Measurements from ENCODE around the gene GIT1. TPM values are rescaled to one million over a fixed set of nuclear protein-coding genes. Genes with fewer than 3 reads are reported as not detected.

The GIT1 gene
- total RNA-seq, 3 donors from 2014 or later, result 28.5 to 41.3 (median 31.2) TPM

GRCh38 chr17:29627951-29628350 lies 38.5 kb upstream of the GIT1 start:
- Histone ChIP-seq H3K9me3 (no peaks in the 10 kb centered on the region), H3K27me3 (no peaks in the 10 kb centered on the region), H3K36me3 (no peaks in the 10 kb centered on the region), H3K4me3 (no peak overlapping the region), H3K27ac (no peak overlapping the region), H3K4me1 (no peaks in the 10 kb centered on the region)
- TF ChIP-seq POLR2AphosphoS5 (IDR thresholded peaks at IDR 0.05), result no peak
- TF ChIP-seq POLR2A (IDR thresholded peaks at IDR 0.05), result no peak
- no peak for TF ChIP-seq CTCF (IDR thresholded peaks at IDR 0.05)
- DNase-seq (ENCODE audit: low spot score in 2 of 2), result no peak
- intact Hi-C loops (cut with DNase I; ENCODE audit: low total_unique reads), result no loop called here

GRCh38 chr17:29625037-29625750 lies 35.7 kb upstream of the GIT1 start:
- Histone ChIP-seq H3K9me3 (no peaks in the 10 kb centered on the region), H3K27ac (no peak overlapping the region), H3K4me1 (no peaks in the 10 kb centered on the region), H3K4me3 (no peak overlapping the region), H3K36me3 (no peaks in the 10 kb centered on the region), H3K27me3 (no peaks in the 10 kb centered on the region)
- intact Hi-C loops (cut with DNase I; ENCODE audit: low total_unique reads), result no loop called here
- TF ChIP-seq POLR2A (IDR thresholded peaks at IDR 0.05) (no peak), POLR2AphosphoS5 (IDR thresholded peaks at IDR 0.05) (no peak), CTCF (IDR thresholded peaks at IDR 0.05) (no peak)
- DNase-seq (ENCODE audit: low spot score in 2 of 2), result no peak

- DNase-seq (ENCODE audit: low spot score in 2 of 2), result no peak
- Histone ChIP-seq H3K4me1 (no peaks in the 10 kb centered on the region), H3K27me3 (no peaks in the 10 kb centered on the region), H3K36me3 (no peaks in the 10 kb centered on the region), H3K4me3 (no peak overlapping the region), H3K9me3 (no peaks in the 10 kb centered on the region), H3K27ac (no peak overlapping the region)
- intact Hi-C loops (cut with DNase I; ENCODE audit: low total_unique reads), result no loop called here
- TF ChIP-seq CTCF (IDR thresholded peaks at IDR 0.05) (no peak), POLR2AphosphoS5 (IDR thresholded peaks at IDR 0.05) (no peak), POLR2A (IDR thresholded peaks at IDR 0.05) (no peak)
Observed at GRCh38 chr17:29624586-29624985, 35.1 kb upstream of the GIT1 start.

GRCh38 chr17:29623283-29623647 lies 33.8 kb upstream of the GIT1 start:
- intact Hi-C loops (cut with DNase I; ENCODE audit: low total_unique reads), result no loop called here
- Histone ChIP-seq H3K36me3 (no peaks in the 10 kb centered on the region), H3K4me3 (peak overlapping the region; percentile 67 to 69 (median 69))

More at GRCh38 chr17:29623283-29623647, 33.8 kb upstream of the GIT1 start:
- Histone ChIP-seq H3K27me3 (no peaks in the 10 kb centered on the region), H3K4me1 (no peaks in the 10 kb centered on the region), H3K27ac (no peak overlapping the region), H3K9me3 (no peaks in the 10 kb centered on the region)
- DNase-seq (ENCODE audit: low spot score in 2 of 2), result no peak
- TF ChIP-seq POLR2A (IDR thresholded peaks at IDR 0.05) (no peak), CTCF (IDR thresholded peaks at IDR 0.05) (no peak), POLR2AphosphoS5 (IDR thresholded peaks at IDR 0.05) (no peak)
